GM19035 (cell line): Measurements from ENCODE around the gene TFR2.

Experiments
- ATAC-seq: cut with Tn5 transposase; IDR thresholded peaks from one replicate; pipeline ENCODE4 v1.9.1; 2021; ENCODE audit not compliant: unreplicated experiment

TFR2 gene

GRCh38 chr7:100641463-100641859, at the start of gene TFR2:
TSS of gene TFR2 (minus strand) at chr7:100641552. CDS start at chr7:100641509, 43 bp downstream.
- no peak for ATAC-seq

GRCh38 chr7:100689230-100690135, 48.1 kb upstream of the TFR2 start:
- no peak for ATAC-seq

GRCh38 chr7:100688326-100688860, 47.0 kb upstream of the TFR2 start:
- ATAC-seq = no peak

- ATAC-seq = no peak
Measured at GRCh38 chr7:100687751-100688300, 46.5 kb upstream of the TFR2 start.

GRCh38 chr7:100687261-100687660, 45.9 kb upstream of the TFR2 start:
- ATAC-seq = no peak

GRCh38 chr7:100686822-100687211, 45.5 kb upstream of the TFR2 start:
- no peak for ATAC-seq

- ATAC-seq = no peak
Measured at GRCh38 chr7:100686201-100686821, 45.0 kb upstream of the TFR2 start.

- no peak for ATAC-seq
Measured at GRCh38 chr7:100685631-100686145, 44.3 kb upstream of the TFR2 start.

GRCh38 chr7:100685049-100685605, 43.8 kb upstream of the TFR2 start:
- no peak for ATAC-seq

GRCh38 chr7:100684534-100685042, 43.2 kb upstream of the TFR2 start:
- no peak for ATAC-seq

- no peak for ATAC-seq
Measured at GRCh38 chr7:100683659-100684533, 42.5 kb upstream of the TFR2 start.

GRCh38 chr7:100682991-100683658, 41.8 kb upstream of the TFR2 start:
- no peak for ATAC-seq

GRCh38 chr7:100682228-100682741, 40.9 kb upstream of the TFR2 start:
- no peak for ATAC-seq

- ATAC-seq = no peak
Measured at GRCh38 chr7:100681491-100682227, 40.3 kb upstream of the TFR2 start.

- ATAC-seq = no peak
Measured at GRCh38 chr7:100680576-100681271, 39.4 kb upstream of the TFR2 start.

- no peak for ATAC-seq
Measured at GRCh38 chr7:100679927-100680575, 38.7 kb upstream of the TFR2 start.

- ATAC-seq = no peak
Measured at GRCh38 chr7:100679129-100679926, 38.0 kb upstream of the TFR2 start.
